CD4-positive, alpha-beta T cell treated with Interleukin-21 for 1 hour (primary cell): ENCODE measurements around the gene PEF1.

Experiments used
- DNase-seq: peaks from one replicate; pipeline ENCODE4 v3.0.0-alpha.2; 2020

PEF1 gene, protein sequence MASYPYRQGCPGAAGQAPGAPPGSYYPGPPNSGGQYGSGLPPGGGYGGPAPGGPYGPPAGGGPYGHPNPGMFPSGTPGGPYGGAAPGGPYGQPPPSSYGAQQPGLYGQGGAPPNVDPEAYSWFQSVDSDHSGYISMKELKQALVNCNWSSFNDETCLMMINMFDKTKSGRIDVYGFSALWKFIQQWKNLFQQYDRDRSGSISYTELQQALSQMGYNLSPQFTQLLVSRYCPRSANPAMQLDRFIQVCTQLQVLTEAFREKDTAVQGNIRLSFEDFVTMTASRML

DNA sequence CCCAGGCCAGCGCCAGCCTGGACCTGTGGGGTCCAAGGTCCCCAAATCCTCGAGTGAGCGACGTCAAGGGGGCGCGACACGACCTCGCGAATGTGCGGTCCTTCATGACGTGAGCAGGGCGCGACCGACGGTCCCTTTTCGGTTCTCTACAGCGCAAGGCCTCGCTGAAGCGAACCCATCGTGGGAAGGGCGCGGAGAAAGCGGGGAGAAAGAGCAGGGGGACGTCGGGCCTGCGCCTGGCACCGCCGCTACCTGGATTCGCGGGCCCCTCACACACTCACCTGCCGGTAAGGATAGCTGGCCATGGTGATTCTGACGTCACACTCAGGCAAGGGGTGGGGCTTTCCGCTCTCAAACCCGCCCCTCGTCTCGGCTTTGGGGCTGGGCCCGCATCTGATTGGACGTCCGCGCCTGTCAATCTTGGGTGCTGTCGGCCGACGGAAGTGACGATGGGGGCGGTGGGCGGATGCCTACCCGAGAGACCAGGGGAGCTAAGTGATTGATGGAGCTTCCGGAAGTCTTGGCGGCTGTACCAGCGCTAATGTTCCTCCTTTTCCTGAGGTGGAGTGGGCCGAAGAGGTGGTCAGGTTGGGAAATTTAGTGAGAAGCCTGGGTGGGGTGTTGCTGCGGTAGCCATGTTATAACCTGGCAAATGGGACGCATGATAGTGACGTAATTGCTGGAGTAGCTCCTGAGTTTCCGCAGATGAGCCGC is at the start of gene PEF1:
Gene PEF1, minus strand, starts transcription at position 317 of the 714 bp plus-strand sequence. Its CDS starts 12 bp downstream, at position 305.
- DNase-seq: peak; percentile 99

DNA sequence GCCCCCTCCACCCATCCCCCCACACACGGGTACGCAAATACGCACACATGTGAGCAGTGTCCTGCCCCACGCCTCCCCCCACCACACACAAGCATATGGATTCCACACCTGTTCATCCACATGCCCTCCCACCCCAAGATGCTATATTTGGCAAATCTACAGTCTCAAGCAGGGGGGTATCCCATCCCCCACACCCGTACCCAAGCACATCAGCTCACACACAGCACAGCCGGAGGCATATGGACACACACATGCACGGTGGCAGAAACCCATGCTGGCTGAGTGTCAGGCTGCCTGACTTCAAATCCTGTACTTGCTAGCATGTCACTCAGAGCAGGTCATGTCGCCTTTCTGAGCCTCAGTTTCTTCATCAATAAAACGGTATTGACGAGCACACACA is 48.6 kb upstream of the PEF1 start:
- no peak for DNase-seq

DNA sequence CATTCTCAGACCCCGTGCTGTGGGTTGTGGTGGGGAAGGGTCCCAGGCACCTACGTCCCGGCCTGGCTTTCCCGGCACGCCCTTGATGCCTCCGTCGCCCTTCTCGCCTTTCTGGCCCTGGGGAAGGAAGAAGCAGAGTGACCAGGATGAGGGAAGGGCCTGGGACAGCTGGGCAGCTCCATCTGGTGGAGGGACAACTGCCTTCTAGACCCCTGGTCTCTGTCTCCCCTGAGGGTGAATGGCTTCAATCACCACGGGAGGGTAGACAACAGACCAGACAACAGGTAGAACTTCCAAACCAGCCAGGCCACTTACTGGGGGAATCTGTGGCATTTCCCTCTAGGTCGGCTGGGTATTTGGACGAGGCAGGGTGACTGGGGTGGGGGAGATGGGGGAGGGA is 47.3 kb upstream of the PEF1 start:
- no peak for DNase-seq

DNA sequence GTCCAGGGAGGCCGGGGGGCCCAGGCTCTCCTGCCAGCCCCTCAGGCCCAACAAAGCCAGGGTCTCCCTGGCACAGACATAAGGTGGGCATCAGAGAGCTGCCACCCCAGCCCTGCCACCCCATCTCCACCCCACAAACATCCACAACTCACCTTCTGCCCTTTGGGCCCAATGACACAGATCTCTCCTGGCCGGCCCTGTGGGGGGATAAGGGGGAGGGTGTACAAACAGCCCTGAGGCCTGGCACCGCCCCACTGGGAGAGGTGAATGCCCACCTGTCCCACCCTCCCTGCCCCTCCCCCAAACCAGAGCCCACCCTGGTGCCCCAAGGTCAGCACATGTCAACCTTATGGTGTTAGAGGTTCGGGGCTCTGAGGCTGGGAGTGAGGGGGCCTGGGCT is 46.8 kb upstream of the PEF1 start:
- DNase-seq: no peak

DNA sequence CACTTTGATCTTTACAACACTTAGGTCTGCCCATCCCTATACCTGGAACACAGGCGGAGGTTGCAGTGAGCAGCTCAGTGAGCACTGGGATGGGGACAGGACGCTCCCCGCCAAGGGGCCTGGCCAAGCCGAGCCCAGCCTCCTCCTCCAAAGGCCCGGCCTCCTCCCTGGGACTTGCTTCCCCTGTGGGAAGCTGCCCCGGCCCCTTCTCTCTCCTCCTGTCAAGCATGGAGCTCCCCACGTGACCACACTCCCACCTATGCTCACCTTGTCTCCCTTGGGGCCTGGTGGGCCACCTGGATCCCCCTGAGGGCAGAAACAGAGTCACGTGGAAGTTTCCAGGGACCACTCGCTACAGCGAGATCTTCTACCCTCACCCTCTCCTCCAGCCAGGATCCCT is 46.2 kb upstream of the PEF1 start:
- no peak for DNase-seq

DNA sequence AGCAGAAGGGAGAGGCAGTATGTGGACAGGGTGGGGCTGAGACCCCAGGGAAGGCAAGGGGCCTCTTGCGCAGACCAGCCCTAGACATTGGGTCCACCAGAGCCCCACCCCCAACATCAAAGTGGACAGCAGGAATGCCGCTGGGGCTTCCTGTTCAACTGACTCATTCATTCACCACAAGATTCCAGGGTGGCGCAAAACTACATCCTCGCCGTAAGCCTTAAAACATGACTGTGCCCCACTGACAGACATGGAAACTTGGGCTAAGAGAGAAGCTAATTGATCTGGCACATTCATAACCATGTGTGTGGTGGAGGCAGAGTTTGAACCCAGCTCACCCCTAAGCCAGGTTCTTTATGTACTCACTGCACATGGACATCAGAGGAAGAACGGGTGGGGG is 45.2 kb upstream of the PEF1 start:
- DNase-seq: no peak

DNA sequence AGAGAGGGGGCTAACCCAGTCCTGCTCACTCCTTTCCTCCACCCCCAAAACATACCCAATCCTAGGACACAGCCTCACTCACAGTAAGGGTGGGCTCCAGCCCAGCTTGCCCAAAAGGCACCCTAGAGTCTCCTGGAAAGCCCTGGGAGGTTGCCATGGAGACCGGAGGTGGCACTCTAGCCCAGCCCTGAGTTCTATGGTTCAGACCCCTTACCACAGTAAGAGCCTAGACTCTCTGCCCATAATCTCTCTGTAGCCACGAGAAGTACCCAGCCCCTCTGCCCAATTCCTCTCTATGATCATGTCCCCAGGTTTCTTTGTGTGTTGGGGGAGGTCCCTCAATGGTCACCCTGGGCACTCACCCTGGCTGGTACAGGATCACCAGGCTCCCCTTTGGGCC is 44.7 kb upstream of the PEF1 start:
- no peak for DNase-seq

DNA sequence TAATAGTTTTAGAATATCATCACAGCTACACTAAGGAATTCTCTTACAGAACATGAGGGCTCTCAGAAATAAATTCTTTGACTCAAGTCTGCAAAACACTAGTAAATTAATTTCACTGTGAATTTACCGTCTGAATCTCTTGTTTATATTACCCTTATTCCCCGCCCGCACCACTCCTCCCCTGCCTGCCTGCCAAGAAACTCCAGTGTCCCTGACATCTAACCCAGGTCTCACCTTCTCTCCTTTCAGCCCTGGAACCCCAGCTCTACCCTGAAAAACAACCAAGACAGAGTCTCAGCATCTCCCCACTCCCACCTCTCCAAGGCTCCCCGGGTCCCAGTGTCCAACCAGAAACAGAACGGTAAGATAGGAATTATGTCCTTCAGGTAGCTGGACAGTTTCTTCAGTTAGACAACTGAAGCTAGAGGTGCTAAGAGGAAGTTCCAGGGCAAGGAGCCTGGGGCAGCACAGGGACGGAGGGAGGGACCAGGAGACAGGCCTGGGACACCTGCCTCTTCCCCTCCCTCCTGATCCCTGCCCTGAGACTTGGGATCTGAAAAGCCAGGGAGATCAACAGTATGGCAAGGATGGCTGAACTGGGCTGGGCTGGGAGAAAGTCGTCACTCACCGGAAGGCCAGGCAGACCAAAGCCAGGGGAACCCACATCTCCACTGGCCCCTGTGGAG is 43.7 kb upstream of the PEF1 start:
- no peak for DNase-seq

DNA sequence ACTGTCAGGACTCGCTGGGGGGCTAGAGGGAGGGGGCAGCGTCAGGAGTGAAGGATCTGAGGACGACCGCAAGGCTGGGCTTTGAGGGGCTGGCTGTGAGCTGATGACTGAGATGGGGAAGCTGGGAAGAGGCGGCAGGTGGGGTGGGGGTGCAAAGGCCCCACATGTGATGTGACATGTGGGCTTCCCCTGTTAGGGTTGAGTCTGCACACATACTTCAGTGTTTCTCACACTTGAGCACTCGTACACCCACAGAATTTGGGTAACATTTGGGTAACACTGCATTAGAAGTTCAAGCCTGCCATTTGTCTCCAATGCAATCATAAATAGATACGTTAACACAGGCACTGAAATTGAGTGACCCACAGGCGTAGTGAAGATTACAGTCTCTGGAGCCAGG is 42.9 kb upstream of the PEF1 start:
- DNase-seq: no peak

DNA sequence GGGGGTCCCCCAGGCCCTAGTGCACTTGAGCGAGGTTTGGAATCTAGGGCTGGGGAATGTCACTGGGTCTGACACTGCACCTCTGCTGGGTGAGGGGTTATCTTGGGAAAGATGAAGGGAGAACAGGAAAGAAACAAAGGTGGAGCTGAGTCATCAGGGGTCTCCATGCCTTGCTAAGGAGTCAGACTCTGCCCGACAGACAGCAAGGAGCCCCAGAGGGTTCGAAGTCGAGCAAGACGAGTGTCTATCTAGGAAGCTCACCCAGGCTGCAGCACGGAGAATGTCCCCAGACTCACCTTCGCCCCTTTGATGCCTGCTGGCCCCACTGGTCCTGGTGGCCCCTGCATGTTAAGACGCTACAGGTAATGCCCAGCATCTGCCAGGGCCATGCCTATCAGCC is 41.1 kb upstream of the PEF1 start:
- no peak for DNase-seq

DNA sequence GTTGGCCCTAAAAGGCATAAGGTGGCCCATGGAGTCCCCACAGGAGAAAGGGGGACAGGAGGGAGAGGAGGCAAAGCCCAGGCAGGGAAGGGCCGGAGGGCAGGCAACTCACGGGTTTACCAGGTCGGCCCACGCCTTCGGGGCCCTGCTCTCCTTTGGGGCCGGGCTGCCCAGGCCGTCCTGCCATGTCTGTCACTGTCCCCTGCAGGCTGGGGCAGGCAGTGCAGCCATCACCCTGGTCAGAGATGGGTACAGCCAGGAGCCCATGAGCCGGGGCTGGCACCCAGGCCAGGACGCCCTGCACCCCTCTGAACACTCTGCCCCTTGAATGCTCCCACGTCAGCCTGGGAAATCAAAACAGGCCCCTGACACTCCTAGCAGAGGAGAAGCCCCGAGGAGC is 39.3 kb upstream of the PEF1 start:
- no peak for DNase-seq

DNA sequence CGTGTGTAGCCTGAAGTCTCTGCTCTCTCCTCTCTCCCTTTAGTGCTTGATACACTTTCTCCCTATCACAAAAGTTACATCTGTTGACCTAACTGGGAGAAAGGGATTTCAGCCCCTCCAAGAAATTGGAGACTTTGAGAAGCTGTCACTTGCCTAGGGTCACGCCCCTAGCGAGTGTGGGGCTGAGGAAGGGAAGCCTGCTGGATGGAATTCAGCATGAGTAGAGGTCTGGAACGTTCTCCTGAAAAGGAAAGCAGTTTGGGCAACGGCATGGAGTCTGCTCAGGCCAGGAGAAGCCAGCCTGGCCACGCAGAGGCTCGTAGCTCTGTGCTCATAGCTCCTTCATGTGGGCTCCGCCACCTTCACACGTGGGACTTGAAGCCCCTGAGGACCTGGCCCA is 36.7 kb upstream of the PEF1 start:
- no peak for DNase-seq

DNA sequence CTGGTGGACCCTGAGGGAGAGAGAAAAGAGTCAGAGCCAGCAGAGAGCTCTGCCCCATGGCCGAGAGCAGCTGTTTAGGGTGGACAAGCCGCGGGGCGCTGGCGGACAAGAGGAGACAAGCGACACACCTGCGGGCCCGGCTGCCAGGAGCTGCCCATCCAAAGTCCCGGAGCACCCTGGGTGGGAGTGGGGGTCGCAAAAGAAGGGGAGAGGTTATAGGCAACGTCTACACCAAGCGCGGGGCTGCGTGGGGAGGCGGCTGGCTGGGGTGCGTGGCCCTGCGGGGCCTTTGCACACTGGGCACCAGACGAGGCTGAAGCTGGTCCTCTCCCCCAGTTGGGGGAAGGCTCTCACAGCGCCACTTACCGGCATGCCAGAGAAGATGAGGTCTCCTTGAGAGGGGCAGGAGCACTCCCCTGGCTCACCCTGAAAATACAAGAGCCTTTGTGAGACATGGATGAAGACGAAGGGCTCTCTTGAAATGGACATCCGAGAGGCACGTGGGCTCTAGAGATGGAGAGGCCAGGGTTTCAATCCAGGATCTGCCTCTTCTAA is 35.1 kb upstream of the PEF1 start:
- DNase-seq: no peak

DNA sequence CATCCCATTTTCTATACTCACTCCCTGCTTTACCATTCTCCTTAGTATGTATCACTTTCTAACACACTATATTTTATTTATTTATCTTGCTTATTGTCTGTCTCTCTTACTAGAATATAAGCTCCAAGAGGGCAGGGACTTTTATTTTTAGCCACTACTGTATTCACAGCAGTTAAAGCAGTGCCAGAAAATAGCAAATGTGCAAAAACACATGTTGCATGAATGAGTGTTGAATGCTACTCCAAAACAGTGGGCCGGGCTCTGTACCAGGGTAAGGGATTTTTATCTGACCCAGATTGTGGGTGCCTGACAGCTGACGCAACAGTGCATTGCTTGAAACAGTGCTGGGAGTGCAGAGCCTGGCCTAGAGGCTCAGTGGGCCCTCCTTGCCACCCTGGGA is 34.4 kb upstream of the PEF1 start:
- DNase-seq: no peak

DNA sequence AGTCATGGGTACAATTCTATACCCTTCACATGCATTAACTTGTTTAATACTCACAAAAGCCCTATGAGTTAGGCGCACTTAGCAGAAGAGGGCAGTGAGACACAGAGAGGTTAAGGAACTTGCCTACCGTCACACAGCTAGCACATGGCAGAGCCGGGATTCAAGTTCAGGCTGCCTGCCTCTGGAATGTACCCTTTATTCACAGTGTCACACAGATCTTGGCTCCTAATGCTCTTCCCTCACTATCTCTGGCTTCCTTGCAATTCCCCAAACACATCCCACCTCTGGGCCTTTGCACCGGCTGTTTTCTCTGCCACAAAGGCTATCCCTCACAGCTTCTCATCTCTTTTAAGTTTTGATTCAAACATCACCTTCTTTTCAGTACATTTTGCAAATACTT is 34.0 kb upstream of the PEF1 start:
- no peak for DNase-seq

DNA sequence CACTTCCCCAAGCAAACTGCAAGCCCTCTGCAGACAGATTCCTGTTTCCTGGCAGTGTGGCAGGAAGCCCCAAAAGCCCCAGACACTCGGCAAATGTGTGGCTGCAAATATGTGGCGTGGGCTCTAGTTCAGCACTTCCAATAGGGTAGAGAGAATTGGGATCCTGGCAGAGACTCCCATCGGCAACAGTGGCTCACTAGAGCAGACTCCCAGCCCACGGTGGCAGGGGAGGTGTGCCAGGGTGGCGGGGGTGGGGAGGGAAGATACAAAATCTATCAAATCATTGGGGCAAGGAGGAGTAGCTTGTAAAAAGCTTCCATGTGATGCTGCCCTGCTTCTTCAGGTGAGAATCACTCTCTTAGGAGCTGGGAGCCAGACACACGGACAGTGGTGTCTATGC is 33.3 kb upstream of the PEF1 start:
- no peak for DNase-seq

DNA sequence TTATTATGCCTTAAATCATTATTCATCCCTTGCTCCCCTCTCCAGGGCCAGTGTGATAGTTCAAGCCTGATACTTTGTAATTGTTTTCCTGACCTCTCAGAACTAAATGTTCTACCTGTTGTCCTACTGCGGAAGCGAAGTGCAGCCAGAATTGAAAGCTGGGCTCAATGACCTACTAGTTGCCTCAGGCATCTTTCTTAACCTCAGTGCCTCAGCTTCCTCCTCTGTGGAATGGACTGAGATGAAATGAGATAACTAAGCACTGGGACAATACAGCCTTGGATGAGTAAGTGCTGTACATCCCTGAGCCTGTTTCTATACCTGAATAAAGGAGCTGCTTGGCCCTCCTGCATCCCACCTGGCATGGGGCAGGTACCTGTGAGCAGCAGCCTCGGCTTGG is 32.7 kb upstream of the PEF1 start:
- DNase-seq: no peak

DNA sequence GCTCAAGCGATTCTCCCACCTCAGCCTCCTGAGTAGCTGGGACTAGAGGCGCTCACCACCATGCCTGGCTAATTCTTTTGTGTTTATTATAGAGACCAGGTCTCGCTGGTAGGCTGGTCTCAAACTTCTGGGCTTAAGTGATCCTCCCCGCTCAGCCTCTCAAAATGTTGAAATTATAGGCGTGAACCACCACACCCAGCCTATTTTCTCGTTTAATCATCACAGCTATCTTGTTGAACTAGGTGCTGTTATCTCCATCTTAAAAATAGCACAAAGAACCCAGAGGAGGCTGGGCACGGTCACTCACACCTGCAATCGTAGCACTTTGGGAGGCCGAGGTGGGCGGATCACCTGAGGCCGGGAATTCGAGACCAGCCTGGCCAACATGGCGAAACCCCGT is 31.1 kb upstream of the PEF1 start:
- DNase-seq: no peak

DNA sequence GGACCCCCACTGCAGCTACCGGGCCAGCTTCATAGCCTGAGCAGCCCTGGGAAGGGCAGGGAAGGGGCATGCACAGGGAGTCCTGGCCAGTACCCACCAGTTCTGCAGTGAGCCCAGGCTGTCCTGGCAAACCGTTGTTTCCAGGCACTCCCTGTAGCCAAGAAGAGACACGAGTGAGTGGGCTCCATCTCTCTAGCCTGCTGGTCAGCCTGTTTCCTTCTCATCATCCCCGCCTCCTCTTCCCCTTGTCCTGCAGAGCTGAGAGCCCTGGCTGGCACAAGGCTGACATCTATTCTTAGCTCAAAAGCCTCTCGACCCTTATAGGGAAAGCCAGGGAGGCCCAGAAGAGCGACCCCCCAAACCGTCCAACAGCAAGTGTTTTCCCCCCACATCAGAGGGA is 30.5 kb upstream of the PEF1 start:
- no peak for DNase-seq

DNA sequence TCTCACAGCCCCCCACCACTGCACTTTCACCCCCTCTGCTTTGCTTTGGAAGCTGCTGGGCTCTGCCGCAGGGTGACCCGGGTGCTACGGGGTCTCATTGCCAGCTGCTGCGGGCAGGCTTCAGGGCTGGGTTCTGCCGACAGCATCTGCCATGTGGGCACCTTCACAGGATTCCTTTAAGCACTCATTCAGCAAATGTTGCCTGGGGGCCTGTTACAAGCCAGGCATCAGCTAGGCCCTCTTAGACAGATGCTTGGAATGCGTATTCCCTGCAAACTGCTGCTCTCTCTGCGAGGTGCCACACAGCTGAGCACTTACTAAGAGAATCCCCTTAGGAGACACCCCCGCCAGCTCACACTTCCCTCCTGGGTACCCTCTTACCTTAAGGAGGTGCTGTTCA is 29.9 kb upstream of the PEF1 start:
- DNase-seq: no peak

DNA sequence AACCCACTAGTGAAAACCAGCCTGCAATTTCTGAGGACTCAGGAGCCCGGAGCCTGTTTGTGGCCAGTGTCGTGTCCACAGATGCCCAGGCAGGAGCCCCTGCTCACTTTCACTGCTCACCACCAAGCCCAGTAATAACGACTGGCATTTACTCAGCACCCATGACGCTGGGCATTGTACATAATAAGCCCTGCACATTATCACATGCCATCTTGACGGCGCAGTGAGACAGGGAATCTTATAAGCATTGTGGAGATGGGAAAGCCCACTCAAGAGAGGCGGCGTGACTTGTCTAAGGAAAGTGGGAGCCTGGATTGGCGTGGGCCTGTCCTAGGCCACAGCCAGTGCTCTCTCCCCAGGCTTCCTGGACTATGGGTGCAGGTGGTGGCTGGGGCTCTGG is 28.8 kb upstream of the PEF1 start:
- no peak for DNase-seq

DNA sequence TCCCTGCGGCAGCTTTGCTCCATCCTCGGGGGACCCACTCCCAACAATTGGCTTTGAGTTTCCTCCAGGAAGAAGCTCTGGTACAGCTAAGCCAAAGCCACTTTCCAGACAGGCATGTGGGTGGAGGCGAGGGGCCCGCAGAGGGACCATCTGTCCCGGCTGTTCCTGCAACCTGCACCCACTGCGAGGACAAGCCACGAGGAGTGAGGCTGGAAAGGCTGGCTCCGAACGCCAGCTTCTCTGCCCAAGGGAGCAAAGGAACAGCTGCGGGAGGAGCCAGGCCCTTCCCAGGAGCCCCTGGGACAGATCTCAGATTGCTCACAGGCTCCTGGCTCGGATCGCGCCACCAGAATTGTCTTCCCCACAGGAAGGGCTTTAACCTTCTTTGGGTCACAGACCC is 28.3 kb upstream of the PEF1 start:
- DNase-seq: no peak

DNA sequence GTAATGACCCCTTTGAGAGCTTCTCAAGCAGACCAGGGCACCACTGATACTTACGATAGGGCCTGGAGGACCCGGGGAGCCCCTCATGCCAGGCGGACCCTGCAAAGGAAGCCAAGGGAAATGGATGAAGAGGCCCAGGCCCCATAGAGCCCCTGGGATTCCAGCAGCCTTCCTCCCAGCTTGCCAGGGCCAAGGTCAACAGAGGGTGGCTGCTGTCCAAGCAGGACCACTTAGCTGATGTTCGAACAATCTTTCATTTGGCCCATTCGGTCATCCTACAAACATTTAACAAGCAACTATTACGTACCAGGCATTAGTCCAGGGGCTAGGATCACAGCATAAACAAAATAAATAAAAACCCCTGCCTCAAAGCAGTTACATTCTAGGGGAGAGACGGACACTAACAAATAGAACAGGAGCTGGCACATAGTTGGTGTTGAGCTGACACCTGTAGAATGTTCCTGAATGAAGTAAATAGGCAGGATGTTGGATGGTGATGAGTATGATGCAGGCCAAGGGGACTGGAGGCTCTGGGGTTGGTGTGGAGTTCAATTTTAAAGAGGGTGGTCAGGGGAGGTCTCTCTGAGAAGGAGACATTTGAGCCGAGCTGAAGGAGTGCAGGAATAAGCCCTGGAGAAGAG is 27.0 kb upstream of the PEF1 start:
- no peak for DNase-seq

DNA sequence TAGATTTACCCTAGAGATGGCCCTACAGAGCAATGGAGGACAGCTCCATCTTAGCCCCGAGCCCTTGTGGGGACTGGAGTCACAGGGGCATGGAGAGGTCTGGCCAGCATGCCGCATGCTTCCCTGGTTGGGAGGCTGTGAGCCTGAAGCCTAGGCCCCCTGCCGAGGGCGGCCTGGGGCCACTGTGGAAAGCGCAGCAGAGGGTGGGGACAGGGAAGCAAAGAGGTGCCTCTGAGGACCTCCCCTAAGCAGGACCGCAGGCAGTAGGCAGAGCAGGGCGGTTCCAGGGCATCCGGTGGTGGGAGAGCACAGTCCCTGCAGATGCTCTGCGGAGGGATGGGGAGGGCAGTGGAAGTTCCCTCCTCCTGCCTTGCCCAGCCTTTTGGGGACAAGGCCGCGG is 26.5 kb upstream of the PEF1 start:
- DNase-seq: no peak
